Hair follicular keratinocyte (primary cell): ENCODE data around the gene ERC2. TPM values are rescaled to one million over a fixed set of nuclear protein-coding genes. Genes with fewer than 3 reads are reported as not detected.

Experiments
- total RNA-seq: library from RNA; depleted of rRNA; stranded (reverse); fragments of >200 nt; gene quantifications from 2 replicates; pipeline ENCODE4 v1.2.3, GENCODE V29; 2015

Gene ERC2
- total RNA-seq, result 2.4 and 3.3 TPM in 2 replicates

GRCh38 chr3:56468184-56469106, at the start of gene ERC2:
TSS of gene ERC2 (minus strand) at chr3:56468467.

GRCh38 chr3:55486857-55487380, 981.3 kb downstream of the ERC2 start, which contains the start of gene WNT5A:
TSS of gene WNT5A (minus strand) at chr3:55487306. CDS start at chr3:55486985, 321 bp downstream.

Other genes with a start within 250 kb of the ERC2 start
- 8.5 and 15.9 TPM in 2 replicates for gene CCDC66, start 88.7 kb upstream of the ERC2 start, total RNA-seq
- gene TASOR, start 214.8 kb upstream of the ERC2 start, total RNA-seq, result 28.3 and 36.2 TPM in 2 replicates